ENCODE results near the gene KIF1B. TPM values are rescaled to one million over a fixed set of nuclear protein-coding genes. Genes with fewer than 3 reads are reported as not detected.
A peak's percentile ranks its signal among the peaks of the same experiment; 100 is the strongest.
"Not testable (repeated sequence)": the region's sequence is repeated elsewhere in the genome, so short reads cannot be mapped to it uniquely, and the experiment has no call there.

Gene KIF1B
- total and polyA plus RNA-seq, 8 donors = 8.2 to 26.4 (median 19.3) TPM

DNA sequence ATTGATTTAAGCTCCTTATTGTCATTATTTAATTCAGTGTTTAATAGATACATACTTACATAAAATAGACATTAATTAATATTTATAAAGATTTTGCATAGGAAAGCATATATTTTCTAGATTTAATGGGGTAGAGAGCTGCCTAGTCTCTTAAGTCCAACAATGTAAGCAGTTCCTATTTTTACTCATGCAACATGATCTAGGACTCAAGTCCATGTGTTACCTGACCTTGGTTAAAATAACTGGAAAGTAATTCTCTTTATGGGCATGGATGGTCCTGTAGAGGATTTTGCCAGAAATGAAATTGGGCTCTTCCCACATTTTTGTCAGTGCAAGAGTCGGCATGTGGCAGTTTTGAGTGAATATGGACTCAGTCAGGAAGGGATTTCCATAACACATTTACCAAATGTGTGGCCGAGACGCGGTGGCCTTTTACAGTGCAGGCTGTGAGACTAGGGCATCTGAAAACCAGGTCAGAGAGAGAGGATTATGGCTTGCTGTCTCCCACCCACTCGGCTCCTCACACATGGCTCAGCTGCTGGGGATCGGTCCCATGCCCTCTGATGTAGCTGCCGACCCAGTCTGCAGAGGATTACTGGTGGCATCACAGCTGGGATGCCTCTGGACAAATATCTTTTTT is 6.2 kb upstream of the KIF1B start:
- 74 to 75% methylated on average over 7 of the region's 7 CpGs for WGBS, 2 donors
- no peak for DNase-seq
- no peak for ATAC-seq
- no peaks in the 10 kb centered on the region for H3K4me1 ChIP-seq
- H3K4me3 ChIP-seq = no peak overlapping the region
- H3K36me3 ChIP-seq = no peaks in the 10 kb centered on the region
- H3K27ac ChIP-seq = no peak overlapping the region
- FAIRE-seq = no peak
- intact Hi-C loops (cut with DNase I) = no loop called here
- TF ChIP-seq, protein P1, sequence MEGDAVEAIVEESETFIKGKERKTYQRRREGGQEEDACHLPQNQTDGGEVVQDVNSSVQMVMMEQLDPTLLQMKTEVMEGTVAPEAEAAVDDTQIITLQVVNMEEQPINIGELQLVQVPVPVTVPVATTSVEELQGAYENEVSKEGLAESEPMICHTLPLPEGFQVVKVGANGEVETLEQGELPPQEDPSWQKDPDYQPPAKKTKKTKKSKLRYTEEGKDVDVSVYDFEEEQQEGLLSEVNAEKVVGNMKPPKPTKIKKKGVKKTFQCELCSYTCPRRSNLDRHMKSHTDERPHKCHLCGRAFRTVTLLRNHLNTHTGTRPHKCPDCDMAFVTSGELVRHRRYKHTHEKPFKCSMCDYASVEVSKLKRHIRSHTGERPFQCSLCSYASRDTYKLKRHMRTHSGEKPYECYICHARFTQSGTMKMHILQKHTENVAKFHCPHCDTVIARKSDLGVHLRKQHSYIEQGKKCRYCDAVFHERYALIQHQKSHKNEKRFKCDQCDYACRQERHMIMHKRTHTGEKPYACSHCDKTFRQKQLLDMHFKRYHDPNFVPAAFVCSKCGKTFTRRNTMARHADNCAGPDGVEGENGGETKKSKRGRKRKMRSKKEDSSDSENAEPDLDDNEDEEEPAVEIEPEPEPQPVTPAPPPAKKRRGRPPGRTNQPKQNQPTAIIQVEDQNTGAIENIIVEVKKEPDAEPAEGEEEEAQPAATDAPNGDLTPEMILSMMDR (IDR thresholded peaks at IDR 0.05) = no peak
- no peaks in the 10 kb centered on the region for H3K27me3 ChIP-seq
- H3K9me3 ChIP-seq = no peaks in the 10 kb centered on the region

DNA sequence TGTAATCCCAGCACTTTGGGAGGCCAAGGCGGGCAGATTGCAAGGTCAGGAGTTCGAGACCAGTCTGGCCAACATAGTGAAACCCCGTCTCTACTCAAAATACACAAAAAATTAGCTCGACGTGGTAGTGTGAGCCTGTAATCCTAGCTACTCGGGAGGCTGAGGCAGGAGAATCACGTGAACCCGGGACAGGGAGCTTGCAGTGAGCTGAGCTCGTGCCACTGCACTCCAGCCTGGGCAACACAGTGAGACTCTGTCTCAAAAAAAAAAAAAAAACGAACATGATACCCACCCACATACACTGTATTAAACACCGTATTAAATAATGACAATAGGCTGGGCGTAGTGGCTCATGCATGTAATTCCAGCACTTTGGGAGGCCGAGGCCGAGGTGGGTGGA is 5.2 kb upstream of the KIF1B start:
- not testable (repeated sequence) for ATAC-seq

DNA sequence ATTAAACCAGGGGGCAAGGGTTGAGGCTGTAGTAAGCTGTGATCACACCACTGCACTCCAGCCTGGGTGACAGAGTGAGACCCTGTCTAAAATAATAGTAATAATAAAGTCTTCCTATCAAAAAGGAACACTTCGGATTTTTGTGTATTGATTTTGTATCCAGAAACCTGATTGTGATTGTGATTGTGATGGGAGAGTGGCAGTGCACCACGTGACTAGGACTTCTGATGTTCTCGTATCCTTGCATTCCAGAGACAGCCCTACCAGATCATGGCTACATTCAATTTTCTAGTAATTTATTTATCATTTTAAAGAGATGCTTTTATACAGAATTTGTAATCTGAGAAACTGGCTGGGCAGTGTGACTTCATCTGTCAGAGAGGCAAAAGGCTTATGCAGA is 2.6 kb upstream of the KIF1B start:
- no peak for FAIRE-seq

More for the DNA sequence above, 5.2 kb upstream of the KIF1B start:
- DNase-seq; H3K9me3 ChIP-seq; H3K27ac ChIP-seq; H3K4me1 ChIP-seq; H3K4me3 ChIP-seq; H3K36me3 ChIP-seq; FAIRE-seq; H3K27me3 ChIP-seq; intact Hi-C loops (cut with DNase I): not testable (repeated sequence)
- WGBS, 2 donors = 74 to 81% methylated on average over 14 of the region's 14 CpGs

DNA sequence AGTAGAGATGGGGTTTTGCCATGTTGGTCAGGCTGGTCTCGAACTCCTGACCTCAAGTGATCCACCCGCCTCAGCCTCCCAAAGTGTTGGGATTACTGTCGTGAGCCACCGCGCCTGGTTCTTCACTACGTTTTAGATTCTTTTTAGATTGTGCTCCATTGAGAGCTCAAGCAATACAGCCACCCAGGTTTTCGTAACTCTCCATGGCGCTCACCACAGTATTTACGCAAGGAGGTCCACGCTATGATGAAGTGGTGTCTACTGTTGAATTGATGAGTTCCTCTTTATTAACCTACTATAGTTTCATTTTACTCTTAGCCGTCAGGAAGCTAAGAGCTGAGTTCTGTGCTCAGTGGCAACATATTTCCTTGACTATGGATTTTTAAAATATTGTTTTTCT is 1.8 kb upstream of the KIF1B start:
- Histone ChIP-seq H3K36me3 (no peaks in the 10 kb centered on the region), H3K4me3 (no peak overlapping the region), H3K9me3 (no peaks in the 10 kb centered on the region), H3K27me3 (no peaks in the 10 kb centered on the region), H3K27ac (no peak overlapping the region), H3K4me1 (peaks cover 5 to 13% (median 9%) of the 10 kb centered on the region in 3 donors)
- no peak for FAIRE-seq
- ATAC-seq = no peak
- intact Hi-C loops (cut with DNase I) = no loop called here
- 85 to 89% methylated on average over 11 of the region's 11 CpGs for WGBS, 2 donors
- TF ChIP-seq, protein P1 (IDR thresholded peaks at IDR 0.05) = no peak
- DNase-seq = no peak

More for the DNA sequence above, 2.6 kb upstream of the KIF1B start:
- H3K4me1 ChIP-seq = peaks cover 5 to 12% (median 9%) of the 10 kb centered on the region in 3 donors
- H3K9me3 ChIP-seq = no peaks in the 10 kb centered on the region
- H3K4me3 ChIP-seq = no peak overlapping the region
- no peak for ATAC-seq
- H3K27me3 ChIP-seq = no peaks in the 10 kb centered on the region
- WGBS, 2 donors = 80% methylated on average over 3 of the region's 3 CpGs
- no peak overlapping the region for H3K27ac ChIP-seq
- intact Hi-C loops (cut with DNase I) = no loop called here
- H3K36me3 ChIP-seq = no peaks in the 10 kb centered on the region
- TF ChIP-seq, protein P1 (IDR thresholded peaks at IDR 0.05) = no peak
- no peak for DNase-seq

DNA sequence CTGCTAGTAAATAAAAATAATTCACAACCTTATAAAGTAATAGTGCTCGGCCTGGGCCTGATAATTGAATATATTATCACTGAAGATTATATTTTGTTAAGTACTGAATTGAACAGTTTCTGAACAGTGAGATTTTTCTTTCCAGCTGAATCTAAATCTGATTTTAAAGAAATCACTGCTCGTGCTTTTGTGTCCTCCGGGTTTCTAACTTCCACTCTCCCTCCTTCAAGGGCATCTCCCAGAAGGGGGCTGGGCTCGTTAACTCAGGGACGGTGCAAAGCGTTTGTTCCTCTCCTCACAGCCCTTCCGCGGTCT is 823 bp upstream of the KIF1B start:
- DNase-seq (no peak), FAIRE-seq (no peak), ATAC-seq (no peak)
- Histone ChIP-seq H3K27ac (peak overlapping the region; percentile 83 to 96 (median 92)), H3K9me3 (no peaks in the 10 kb centered on the region), H3K4me1 (peaks cover 5 to 17% (median 9%) of the 10 kb centered on the region in 3 donors), H3K27me3 (no peaks in the 10 kb centered on the region), H3K4me3 (peak overlapping the region; percentile 27 to 90 (median 87)), H3K36me3 (no peaks in the 10 kb centered on the region)
- intact Hi-C loops (cut with DNase I) = no loop called here
- TF ChIP-seq, protein P1 (IDR thresholded peaks at IDR 0.05) = no peak
- WGBS, 2 donors = 1 to 2% methylated on average over 8 of the region's 8 CpGs

Measured in pancreas (tissue), 10 donors.